IPS-15b (cell line): ENCODE results near the gene ERBB4.

Source experiments
- H3K27me3 ChIP-seq: one replicate; pipeline ENCODE4 v1.6.1; 2013; ENCODE audit warnings: low read length; ENCODE audit not compliant: control insufficient read depth, insufficient read depth
- H3K36me3 ChIP-seq: one replicate; pipeline ENCODE4 v1.6.1; 2013; ENCODE audit warnings: low read length; ENCODE audit not compliant: control insufficient read depth, insufficient read depth
- H3K4me1 ChIP-seq: one replicate; pipeline ENCODE4 v1.6.1; 2013; ENCODE audit warnings: mild to moderate bottlenecking, low read length; ENCODE audit not compliant: control insufficient read depth, insufficient read depth
- H3K4me3 ChIP-seq: one replicate; pipeline ENCODE4 v1.5.1; 2013; ENCODE audit warnings: low read depth, low read length
- H3K9ac ChIP-seq: one replicate; pipeline ENCODE4 v1.6.1; 2013; ENCODE audit warnings: low read depth, mild to moderate bottlenecking, low read length
- H3K9me3 ChIP-seq: one replicate; pipeline ENCODE4 v1.6.1; 2013; ENCODE audit warnings: mild to moderate bottlenecking, low read length; ENCODE audit not compliant: control insufficient read depth, insufficient read depth

Gene ERBB4

GRCh38 chr2:211654211-211654780, 884.3 kb downstream of the ERBB4 start:
- Histone ChIP-seq H3K9ac (no peak overlapping the region), H3K36me3 (no peaks in the 10 kb centered on the region), H3K27me3 (no peaks in the 10 kb centered on the region), H3K4me3 (no peak overlapping the region), H3K4me1 (peaks cover 2% of the 10 kb centered on the region), H3K9me3 (no peaks in the 10 kb centered on the region)

GRCh38 chr2:211652327-211652726, 886.3 kb downstream of the ERBB4 start:
- no peak overlapping the region for H3K9ac ChIP-seq
- H3K36me3 ChIP-seq, result no peaks in the 10 kb centered on the region
- H3K4me3 ChIP-seq, result no peak overlapping the region
- H3K4me1 ChIP-seq, result peaks cover 2% of the 10 kb centered on the region
- no peaks in the 10 kb centered on the region for H3K9me3 ChIP-seq
- H3K27me3 ChIP-seq, result no peaks in the 10 kb centered on the region

GRCh38 chr2:211649331-211649730, 889.3 kb downstream of the ERBB4 start:
- no peaks in the 10 kb centered on the region for H3K36me3 ChIP-seq
- H3K9ac ChIP-seq, result no peak overlapping the region
- no peaks in the 10 kb centered on the region for H3K9me3 ChIP-seq
- no peak overlapping the region for H3K4me3 ChIP-seq
- no peaks in the 10 kb centered on the region for H3K4me1 ChIP-seq
- no peaks in the 10 kb centered on the region for H3K27me3 ChIP-seq

- Histone ChIP-seq H3K4me3 (no peak overlapping the region), H3K27me3 (no peaks in the 10 kb centered on the region), H3K4me1 (no peaks in the 10 kb centered on the region), H3K9ac (no peak overlapping the region), H3K36me3 (no peaks in the 10 kb centered on the region), H3K9me3 (no peaks in the 10 kb centered on the region)
Observed at GRCh38 chr2:211631503-211631902, 907.1 kb downstream of the ERBB4 start.

GRCh38 chr2:211623096-211623495, 915.5 kb downstream of the ERBB4 start:
- Histone ChIP-seq H3K27me3 (no peaks in the 10 kb centered on the region), H3K9ac (no peak overlapping the region), H3K4me3 (no peak overlapping the region), H3K4me1 (no peaks in the 10 kb centered on the region), H3K9me3 (no peaks in the 10 kb centered on the region), H3K36me3 (no peaks in the 10 kb centered on the region)

GRCh38 chr2:211620986-211621385, 917.6 kb downstream of the ERBB4 start:
- H3K4me1 ChIP-seq, result no peaks in the 10 kb centered on the region
- H3K36me3 ChIP-seq, result no peaks in the 10 kb centered on the region
- H3K9ac ChIP-seq, result no peak overlapping the region
- H3K4me3 ChIP-seq, result no peak overlapping the region
- no peaks in the 10 kb centered on the region for H3K27me3 ChIP-seq
- no peaks in the 10 kb centered on the region for H3K9me3 ChIP-seq

GRCh38 chr2:211617803-211618202, 920.8 kb downstream of the ERBB4 start:
- no peaks in the 10 kb centered on the region for H3K36me3 ChIP-seq
- no peaks in the 10 kb centered on the region for H3K27me3 ChIP-seq
- no peak overlapping the region for H3K9ac ChIP-seq
- H3K4me1 ChIP-seq, result no peaks in the 10 kb centered on the region
- H3K4me3 ChIP-seq, result no peak overlapping the region
- no peaks in the 10 kb centered on the region for H3K9me3 ChIP-seq

- H3K36me3 ChIP-seq, result no peaks in the 10 kb centered on the region
- H3K4me1 ChIP-seq, result peaks cover 4% of the 10 kb centered on the region
- H3K9ac ChIP-seq, result no peak overlapping the region
- no peak overlapping the region for H3K4me3 ChIP-seq
- no peaks in the 10 kb centered on the region for H3K27me3 ChIP-seq
- no peaks in the 10 kb centered on the region for H3K9me3 ChIP-seq
Observed at GRCh38 chr2:211611621-211612020, 927.0 kb downstream of the ERBB4 start.

GRCh38 chr2:211611061-211611518, 927.5 kb downstream of the ERBB4 start:
- Histone ChIP-seq H3K9me3 (no peaks in the 10 kb centered on the region), H3K4me1 (peaks cover 4% of the 10 kb centered on the region), H3K9ac (no peak overlapping the region), H3K27me3 (no peaks in the 10 kb centered on the region), H3K4me3 (no peak overlapping the region), H3K36me3 (no peaks in the 10 kb centered on the region)

- Histone ChIP-seq H3K27me3 (no peaks in the 10 kb centered on the region), H3K36me3 (no peaks in the 10 kb centered on the region), H3K4me3 (no peak overlapping the region), H3K9me3 (no peaks in the 10 kb centered on the region), H3K4me1 (peaks cover 4% of the 10 kb centered on the region), H3K9ac (no peak overlapping the region)
Observed at GRCh38 chr2:211609127-211609526, 929.5 kb downstream of the ERBB4 start.

GRCh38 chr2:211599146-211599545, 939.5 kb downstream of the ERBB4 start:
- Histone ChIP-seq H3K4me3 (no peak overlapping the region), H3K27me3 (no peaks in the 10 kb centered on the region), H3K36me3 (no peaks in the 10 kb centered on the region), H3K9me3 (no peaks in the 10 kb centered on the region), H3K9ac (no peak overlapping the region), H3K4me1 (no peaks in the 10 kb centered on the region)

GRCh38 chr2:211598238-211598637, 940.4 kb downstream of the ERBB4 start:
- H3K4me1 ChIP-seq, result no peaks in the 10 kb centered on the region
- H3K9me3 ChIP-seq, result no peaks in the 10 kb centered on the region
- no peak overlapping the region for H3K4me3 ChIP-seq
- H3K9ac ChIP-seq, result no peak overlapping the region
- H3K27me3 ChIP-seq, result no peaks in the 10 kb centered on the region
- H3K36me3 ChIP-seq, result no peaks in the 10 kb centered on the region
